Effector memory CD4-positive, alpha-beta T cell (primary cell): ENCODE results near the gene PLEKHA7.
"Not testable (repeated sequence)": the region's sequence is repeated elsewhere in the genome, so short reads cannot be mapped to it uniquely, and the experiment has no call there.

Experiments used
- DNase-seq, 3 donors: peaks; one replicate each; pipeline ENCODE4 v3.0.0-alpha.2; 2020
- H3K27ac ChIP-seq: 2 replicates; pipeline ENCODE4 v1.7.0; 2013; ENCODE audit warnings: mild to moderate bottlenecking, low read length, moderate library complexity; ENCODE audit not compliant: insufficient read depth, poor library complexity, severe bottlenecking
- H3K27me3 ChIP-seq: replicated peaks from 2 replicates; pipeline ENCODE4 v1.7.0; 2013; ENCODE audit warnings: mild to moderate bottlenecking, low read length; ENCODE audit not compliant: insufficient read depth, control insufficient read depth, poor library complexity, severe bottlenecking
- H3K36me3 ChIP-seq: 2 replicates; pipeline ENCODE4 v1.7.0; 2013; ENCODE audit warnings: mild to moderate bottlenecking, low read length, moderate library complexity; ENCODE audit not compliant: control insufficient read depth, insufficient read depth
- H3K4me1 ChIP-seq: 2 replicates; pipeline ENCODE4 v1.7.0; 2013; ENCODE audit warnings: low read length, mild to moderate bottlenecking; ENCODE audit not compliant: control insufficient read depth, insufficient read depth, poor library complexity, severe bottlenecking
- H3K4me3 ChIP-seq: 2 replicates; pipeline ENCODE4 v1.7.0; 2013; ENCODE audit warnings: low read length, low read depth, mild to moderate bottlenecking; ENCODE audit not compliant: insufficient read depth, poor library complexity, severe bottlenecking
- H3K9me3 ChIP-seq: 2 replicates; pipeline ENCODE4 v1.7.0; 2013; ENCODE audit warnings: mild to moderate bottlenecking, low read length, moderate library complexity; ENCODE audit not compliant: control insufficient read depth

PLEKHA7 gene

DNA sequence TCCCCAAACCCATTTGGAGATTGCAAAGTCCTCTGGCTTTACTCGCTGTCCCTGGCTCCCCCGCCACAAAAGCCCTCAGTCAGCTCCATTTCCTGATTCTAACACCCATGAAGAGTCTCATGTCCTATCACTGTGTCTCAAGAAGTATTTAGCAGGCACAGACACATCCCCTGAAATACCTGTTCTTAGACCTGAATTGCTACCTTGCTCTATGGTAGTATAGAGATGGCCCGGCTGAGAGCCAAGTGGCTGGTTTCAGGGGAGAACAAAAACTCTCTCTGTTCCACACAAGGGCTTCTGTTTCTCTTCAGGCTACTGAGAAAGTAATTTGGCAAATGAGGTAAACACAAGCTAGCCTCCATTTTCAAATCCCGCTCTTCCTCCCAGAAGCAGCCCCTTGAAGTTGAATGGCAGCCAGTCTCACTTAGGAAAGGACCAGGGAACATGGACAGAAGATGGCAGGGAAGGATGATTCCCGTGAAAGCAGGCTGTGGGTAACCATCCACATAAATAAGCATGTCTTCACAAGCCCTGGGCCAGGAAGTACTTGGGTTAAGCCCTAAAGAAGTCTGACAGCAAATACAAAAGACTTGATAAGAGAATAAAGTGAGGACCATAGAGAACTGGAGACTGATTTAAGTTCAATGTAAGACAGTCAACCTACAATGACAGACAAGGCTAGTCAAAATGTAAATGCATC is 138.0 kb downstream of the PLEKHA7 start:
- H3K27me3 ChIP-seq = no peaks in the 10 kb centered on the region
- H3K9me3 ChIP-seq = no peaks in the 10 kb centered on the region
- H3K36me3 ChIP-seq = no peaks in the 10 kb centered on the region
- no peak overlapping the region for H3K27ac ChIP-seq
- H3K4me3 ChIP-seq = no peak overlapping the region
- DNase-seq = no peak
- H3K4me1 ChIP-seq = no peaks in the 10 kb centered on the region

- Histone ChIP-seq H3K27ac (no peak overlapping the region), H3K27me3 (no peaks in the 10 kb centered on the region), H3K9me3 (no peaks in the 10 kb centered on the region), H3K36me3 (no peaks in the 10 kb centered on the region), H3K4me3 (no peak overlapping the region), H3K4me1 (no peaks in the 10 kb centered on the region)
- DNase-seq = no peak
Observed at GRCh38 chr11:16874275-16874975, 139.8 kb downstream of the PLEKHA7 start.

DNA sequence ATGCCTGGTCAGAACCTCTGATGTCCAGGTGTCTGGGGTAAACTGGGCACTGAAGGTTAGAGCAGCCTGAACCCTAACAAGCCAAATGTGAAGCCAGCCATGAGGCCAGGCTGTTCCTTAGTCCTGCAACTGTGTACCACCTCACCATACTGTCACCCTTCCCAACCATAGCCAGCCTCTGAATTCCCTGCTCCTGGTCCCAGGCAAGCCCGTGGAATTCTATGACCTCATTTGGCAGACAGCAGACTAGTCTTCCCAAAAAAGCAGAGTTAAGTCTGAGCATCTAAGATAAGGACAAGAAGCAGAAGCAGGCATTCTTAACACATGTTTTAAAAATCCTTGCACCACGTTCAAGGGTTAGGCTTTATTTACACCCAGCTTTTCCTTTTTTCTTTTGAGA is 140.9 kb downstream of the PLEKHA7 start:
- no peaks in the 10 kb centered on the region for H3K9me3 ChIP-seq
- H3K27me3 ChIP-seq = no peaks in the 10 kb centered on the region
- no peaks in the 10 kb centered on the region for H3K4me1 ChIP-seq
- DNase-seq = no peak
- no peak overlapping the region for H3K27ac ChIP-seq
- no peak overlapping the region for H3K4me3 ChIP-seq
- H3K36me3 ChIP-seq = no peaks in the 10 kb centered on the region

DNA sequence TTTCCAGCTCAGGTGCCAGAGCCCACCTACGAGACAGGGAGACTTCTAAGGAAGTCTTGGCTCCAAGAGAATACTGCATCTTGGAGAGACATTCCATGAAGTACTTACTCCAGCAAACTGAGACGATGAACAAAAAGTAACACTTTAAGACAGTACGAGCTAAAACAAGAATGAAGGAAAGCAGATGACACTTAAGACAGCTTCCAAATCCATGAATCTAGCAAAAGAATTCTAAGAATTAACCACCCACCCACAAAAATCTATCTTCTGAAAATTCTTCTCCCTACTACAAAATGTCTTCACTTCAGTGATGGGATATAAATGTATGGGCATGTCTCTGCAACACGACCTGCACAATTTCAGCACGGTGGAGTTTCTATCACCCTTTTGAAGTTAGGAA is 142.8 kb downstream of the PLEKHA7 start:
- no peak for DNase-seq
- no peaks in the 10 kb centered on the region for H3K9me3 ChIP-seq
- H3K36me3 ChIP-seq = no peaks in the 10 kb centered on the region
- no peak overlapping the region for H3K27ac ChIP-seq
- H3K27me3 ChIP-seq = no peaks in the 10 kb centered on the region
- H3K4me1 ChIP-seq = no peaks in the 10 kb centered on the region
- H3K4me3 ChIP-seq = no peak overlapping the region

DNA sequence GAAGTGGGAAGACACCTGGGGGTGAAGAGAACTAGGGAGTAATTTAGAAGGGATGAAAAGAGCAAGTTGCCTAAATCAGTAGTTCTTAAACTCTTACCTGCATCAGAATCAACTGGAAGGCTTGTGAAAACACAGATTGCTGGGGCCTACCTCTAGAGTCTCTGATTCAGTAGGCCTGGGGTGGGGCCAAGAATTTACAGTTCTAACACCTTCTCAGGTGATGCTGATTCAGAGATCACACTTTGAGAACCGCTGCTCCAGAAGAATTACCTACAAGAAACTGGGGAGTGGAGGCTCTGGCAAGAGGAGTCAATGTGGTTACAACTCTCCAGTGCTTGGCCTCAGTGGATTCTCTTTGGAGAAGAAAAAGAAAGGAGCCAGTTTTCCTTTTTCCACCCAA is 147.1 kb downstream of the PLEKHA7 start:
- no peaks in the 10 kb centered on the region for H3K4me1 ChIP-seq
- H3K4me3 ChIP-seq = no peak overlapping the region
- DNase-seq = no peak
- no peaks in the 10 kb centered on the region for H3K36me3 ChIP-seq
- H3K9me3 ChIP-seq = no peaks in the 10 kb centered on the region
- no peak overlapping the region for H3K27ac ChIP-seq
- no peaks in the 10 kb centered on the region for H3K27me3 ChIP-seq

DNA sequence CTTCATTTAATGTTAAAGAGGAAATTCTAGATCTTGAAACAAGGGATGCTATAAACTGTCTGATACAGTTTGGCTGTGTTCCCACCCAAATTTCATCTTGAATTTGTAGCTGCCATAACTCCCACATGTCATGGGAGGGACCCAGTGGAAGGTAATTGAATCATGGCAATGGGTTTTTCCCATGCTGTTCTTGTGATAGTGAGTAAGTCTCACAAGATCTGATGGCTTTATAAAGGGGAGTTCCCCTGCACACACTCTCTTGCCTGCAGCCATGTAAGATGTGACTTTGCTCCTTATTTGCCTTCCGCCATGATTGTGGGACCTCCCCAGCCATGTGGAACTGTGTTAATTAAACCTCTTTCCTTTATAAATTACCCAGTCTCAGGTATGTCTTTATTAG is 149.8 kb downstream of the PLEKHA7 start:
- H3K4me3 ChIP-seq, H3K9me3 ChIP-seq, DNase-seq, H3K27ac ChIP-seq, H3K4me1 ChIP-seq, H3K36me3 ChIP-seq, H3K27me3 ChIP-seq: not testable (repeated sequence)

- DNase-seq = no peak
- H3K4me1 ChIP-seq = no peaks in the 10 kb centered on the region
- no peaks in the 10 kb centered on the region for H3K9me3 ChIP-seq
- no peaks in the 10 kb centered on the region for H3K27me3 ChIP-seq
- H3K36me3 ChIP-seq = no peaks in the 10 kb centered on the region
- H3K27ac ChIP-seq = no peak overlapping the region
- no peak overlapping the region for H3K4me3 ChIP-seq
Observed at GRCh38 chr11:16863389-16863788, 150.8 kb downstream of the PLEKHA7 start.

DNA sequence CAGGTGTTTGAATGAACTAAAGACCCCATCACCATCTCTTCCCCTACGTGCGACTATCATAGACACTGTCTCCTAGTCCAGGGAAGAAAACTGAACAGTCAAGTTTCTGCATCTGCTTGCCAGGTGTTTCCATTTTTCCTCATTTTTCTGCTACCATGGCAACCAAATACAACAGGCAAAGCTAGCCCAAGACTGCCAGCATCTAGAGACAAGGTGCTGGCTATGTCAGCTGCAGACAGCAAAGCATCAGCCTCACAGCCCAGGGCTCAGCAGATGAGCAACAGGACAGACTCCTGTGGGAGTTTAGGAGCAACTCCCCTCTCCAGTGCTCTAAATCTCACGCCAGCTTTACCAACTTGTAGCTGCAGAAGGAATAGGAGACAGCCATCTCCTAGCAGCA is 151.5 kb downstream of the PLEKHA7 start:
- Histone ChIP-seq H3K36me3 (no peaks in the 10 kb centered on the region), H3K9me3 (no peaks in the 10 kb centered on the region), H3K27ac (no peak overlapping the region), H3K27me3 (no peaks in the 10 kb centered on the region), H3K4me1 (no peaks in the 10 kb centered on the region), H3K4me3 (no peak overlapping the region)
- no peak for DNase-seq

GRCh38 chr11:16861862-16862261 is 152.4 kb downstream of the PLEKHA7 start:
- Histone ChIP-seq H3K27me3 (no peaks in the 10 kb centered on the region), H3K4me3 (no peak overlapping the region), H3K9me3 (no peaks in the 10 kb centered on the region), H3K36me3 (no peaks in the 10 kb centered on the region), H3K4me1 (no peaks in the 10 kb centered on the region), H3K27ac (no peak overlapping the region)
- no peak for DNase-seq

DNA sequence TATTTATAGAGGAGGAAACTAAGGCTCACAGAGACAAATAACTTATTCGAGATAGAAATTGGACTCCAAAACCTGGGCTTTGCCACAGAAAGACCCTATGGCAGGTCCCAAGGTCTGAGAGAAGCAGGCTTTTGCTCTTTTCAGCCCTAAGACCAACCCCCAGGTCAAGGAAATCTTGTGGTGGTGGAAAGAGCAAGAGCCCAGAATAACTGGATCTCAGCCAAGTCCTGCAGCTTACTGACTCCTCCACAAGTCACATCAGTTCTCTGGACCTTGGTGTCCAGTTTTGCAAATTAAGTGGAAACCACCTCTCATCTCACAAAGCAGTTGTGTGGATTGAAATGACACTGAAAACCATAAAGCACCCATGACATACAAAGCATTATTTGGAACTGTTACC is 153.6 kb downstream of the PLEKHA7 start:
- Histone ChIP-seq H3K27me3 (no peaks in the 10 kb centered on the region), H3K36me3 (no peaks in the 10 kb centered on the region), H3K9me3 (no peaks in the 10 kb centered on the region), H3K27ac (no peak overlapping the region), H3K4me3 (no peak overlapping the region), H3K4me1 (no peaks in the 10 kb centered on the region)
- DNase-seq = no peak
